HG03558 (cell line): ENCODE data around the gene NPTX1.
"Not testable (repeated sequence)": the region's sequence is repeated elsewhere in the genome, so short reads cannot be mapped to it uniquely, and the experiment has no call there.

ENCODE experiments used
- ATAC-seq: cut with Tn5 transposase; IDR thresholded peaks from one replicate; pipeline ENCODE4 v1.9.1; 2021; ENCODE audit warnings: moderate number of reproducible peaks; ENCODE audit not compliant: unreplicated experiment; ENCODE audit errors: extremely low read depth

Gene NPTX1

DNA sequence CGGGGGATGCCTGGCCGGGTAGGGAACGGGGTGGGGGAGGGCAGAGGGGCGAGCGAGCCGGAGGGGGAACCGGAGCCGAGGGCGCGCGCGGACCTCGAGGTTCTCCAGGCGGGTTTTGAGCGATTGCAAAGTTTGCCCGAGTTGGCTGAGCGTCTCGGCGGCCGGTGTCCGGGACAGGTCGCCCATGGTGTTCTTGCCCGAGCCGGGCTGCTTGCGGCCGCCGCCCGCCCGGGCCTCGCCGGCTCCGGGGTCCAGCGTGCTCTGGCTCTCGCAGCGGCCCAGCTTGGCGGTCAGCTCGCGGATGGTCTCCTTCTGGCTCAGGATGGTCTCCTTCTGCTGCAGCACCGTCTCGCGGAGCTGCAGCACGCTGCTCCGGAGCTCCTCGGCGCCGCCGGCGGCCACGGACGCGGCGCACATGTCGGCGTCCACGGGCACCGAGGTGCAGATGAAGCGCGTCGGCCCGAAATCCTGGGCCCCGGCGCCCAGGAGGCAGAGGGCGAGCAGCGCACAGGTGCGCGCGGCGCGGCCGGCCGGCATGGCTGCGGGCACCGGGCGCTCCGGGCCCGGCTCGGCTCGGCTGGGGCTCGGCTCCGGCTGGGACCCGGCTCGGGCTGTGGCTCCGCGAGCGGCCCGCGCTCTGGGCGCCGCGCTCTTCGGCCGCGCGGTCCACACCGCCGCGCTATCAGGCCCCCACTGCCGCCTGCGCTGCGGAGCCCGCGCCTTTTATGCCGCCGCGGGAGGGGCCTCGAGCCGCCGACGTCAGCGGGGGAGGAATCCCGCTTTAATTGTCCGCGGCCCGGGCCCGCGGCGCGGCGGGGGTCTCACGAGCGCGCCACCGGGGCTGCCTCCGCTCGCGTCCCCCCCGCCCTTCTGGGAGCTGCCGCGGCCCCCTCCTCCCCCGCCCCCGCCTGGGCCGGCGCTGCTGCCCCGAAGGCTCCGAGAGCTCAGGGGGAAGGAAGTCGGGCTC is at the start of gene NPTX1:
Gene NPTX1, minus strand, starts transcription at position 698 of the 967 bp plus-strand sequence. Its CDS starts 161 bp downstream, at position 537.
- no peak for ATAC-seq

DNA sequence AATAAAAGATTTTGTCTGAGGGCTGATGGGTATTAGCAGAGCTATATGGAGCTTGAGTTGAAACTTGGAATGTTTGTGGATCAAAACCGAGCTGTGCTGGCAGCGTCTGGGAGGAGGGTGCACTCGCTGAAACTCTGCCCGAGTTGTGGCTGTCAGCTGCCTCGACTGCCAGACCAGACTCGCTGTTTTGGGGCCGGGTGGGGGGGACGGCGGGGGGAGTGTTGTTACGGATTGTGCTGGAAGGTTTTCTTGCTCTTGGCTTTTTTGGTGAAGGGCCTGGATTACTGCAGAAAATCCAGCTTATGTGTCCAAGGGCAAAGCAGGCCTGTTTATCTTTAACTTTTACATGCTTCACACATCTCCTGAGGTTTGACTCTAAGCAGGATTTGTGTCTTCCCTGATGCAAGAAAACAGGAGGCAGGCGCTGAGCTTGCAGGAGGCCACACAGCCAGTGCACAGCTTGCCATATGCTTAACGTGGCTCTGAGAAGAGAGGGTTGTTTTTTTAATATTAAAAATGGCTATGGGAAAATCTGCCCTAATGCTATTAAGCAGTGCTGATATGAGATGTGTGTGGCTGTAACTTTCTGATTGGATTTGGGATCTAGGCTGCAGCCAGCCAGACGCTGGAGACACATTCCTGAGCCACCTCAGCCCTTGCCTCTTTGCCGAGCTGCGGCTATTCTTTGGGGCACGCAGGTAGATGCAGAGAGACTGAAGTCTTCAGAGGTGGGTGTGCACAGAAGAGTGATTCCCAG is 47.7 kb upstream of the NPTX1 start:
- ATAC-seq = no peak

GRCh38 chr17:80523054-80523744 is 46.8 kb upstream of the NPTX1 start:
- ATAC-seq = no peak

DNA sequence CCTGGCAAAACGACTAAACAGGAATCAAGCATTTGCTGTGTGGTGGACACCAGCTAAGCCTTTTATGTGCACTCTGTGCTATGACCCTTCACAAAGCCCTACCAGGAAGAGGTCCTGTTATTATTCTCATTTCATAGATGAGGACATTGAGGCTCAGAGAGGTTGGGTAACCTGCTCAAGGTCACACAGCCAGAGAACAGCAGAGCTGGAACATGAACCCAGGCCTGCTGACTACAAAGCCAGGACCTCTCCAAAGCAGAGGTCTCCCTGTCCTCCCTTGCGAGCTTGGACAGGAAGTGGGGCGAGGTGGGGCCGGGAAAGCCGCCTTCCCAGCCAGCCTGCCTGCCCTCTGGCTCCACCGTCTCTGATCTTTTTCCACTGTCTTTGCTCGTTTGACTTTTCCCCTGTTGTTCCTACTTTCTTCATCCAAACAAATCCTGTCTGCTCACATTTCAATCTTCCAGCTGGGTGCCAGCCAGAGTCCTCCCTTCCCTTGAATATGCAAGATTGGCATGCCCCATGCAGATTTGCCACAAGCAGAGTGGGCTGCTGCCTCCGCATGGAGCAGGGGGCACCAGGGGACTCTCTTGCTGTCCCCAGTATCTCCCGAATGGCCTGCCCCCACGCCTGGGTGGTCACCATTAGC is 44.5 kb upstream of the NPTX1 start:
- ATAC-seq = no peak

- ATAC-seq = no peak
These were observed 42.8 kb upstream of the NPTX1 start for GRCh38 chr17:80519091-80519781.

DNA sequence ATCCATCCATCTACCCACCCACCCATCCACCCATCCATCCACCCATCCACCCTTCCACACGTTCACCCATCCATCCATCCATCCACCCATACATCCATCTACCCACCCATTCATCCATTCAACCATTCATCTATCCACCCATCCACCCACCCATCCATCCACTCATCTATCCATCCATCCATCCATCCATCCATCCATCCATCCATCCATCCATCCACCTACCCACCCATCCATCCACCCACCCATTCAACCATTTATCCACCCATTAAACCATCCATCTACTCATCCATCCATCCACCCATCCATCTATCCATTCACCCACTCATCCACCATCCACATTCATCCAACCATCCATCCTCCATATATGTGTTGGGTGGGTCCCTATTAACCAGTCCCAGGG is 42.0 kb upstream of the NPTX1 start:
- ATAC-seq = no peak

- ATAC-seq = no peak
These were observed 41.2 kb upstream of the NPTX1 start for GRCh38 chr17:80517641-80518040.

- no peak for ATAC-seq
These were observed 39.9 kb upstream of the NPTX1 start for GRCh38 chr17:80516171-80516932.

DNA sequence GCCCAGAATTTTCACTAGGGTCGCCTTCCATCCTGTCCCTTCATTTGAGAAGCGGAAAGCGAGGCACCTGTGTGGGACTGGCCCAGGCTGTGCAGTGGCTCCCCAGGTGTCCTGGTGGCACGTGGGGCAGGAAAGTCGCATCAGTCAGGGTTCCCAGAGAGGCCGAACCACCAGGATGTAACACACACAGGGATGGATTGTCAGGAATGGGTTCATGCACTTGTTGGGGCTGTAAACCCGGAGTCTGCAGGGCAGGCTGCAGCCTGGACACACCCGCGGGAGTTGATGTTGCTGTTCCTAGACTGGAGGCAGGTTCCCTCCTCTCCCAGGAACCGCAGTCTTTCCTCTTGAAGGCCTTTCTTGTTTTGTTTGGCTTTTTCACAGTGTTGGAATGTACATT is 37.5 kb upstream of the NPTX1 start:
- no peak for ATAC-seq

DNA sequence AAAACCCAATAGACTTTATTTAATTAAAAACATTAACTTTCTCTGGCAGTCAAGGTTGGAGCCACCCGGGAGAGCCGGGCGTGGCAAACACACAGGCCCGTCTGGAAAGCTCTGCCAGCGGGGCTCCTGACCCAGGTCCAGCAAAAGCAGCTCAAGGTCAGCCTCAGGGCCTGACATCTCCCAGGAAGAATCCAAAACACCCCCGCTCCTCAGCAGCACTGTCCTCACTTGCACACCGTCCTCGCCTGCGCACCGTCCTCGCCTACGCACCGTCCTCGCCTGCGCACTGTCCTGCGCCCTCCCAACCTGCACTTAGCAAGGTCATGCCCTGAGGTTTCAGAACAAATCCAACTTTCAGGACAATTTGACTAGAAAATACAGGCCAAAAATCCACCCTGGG is 36.8 kb upstream of the NPTX1 start:
- no peak for ATAC-seq

DNA sequence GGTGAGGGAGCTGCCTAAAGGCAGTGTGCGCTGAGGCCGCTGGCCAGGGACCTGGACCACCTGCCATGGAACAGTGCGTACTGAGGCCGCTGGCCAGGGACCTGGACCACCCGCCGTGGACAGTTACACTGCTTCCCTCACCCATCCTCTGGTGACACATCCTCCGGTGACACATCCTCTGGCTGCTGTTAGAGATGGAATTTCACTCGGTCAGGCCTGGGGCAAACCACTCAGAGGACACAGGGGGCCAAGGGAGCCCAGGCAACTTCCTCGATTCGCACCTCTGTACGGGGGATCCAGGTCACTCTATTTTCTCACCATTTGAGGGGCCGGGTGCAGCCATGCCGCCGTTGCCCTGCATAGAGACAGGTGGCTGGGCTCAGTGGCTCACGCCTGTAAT is 35.8 kb upstream of the NPTX1 start:
- ATAC-seq = no peak

DNA sequence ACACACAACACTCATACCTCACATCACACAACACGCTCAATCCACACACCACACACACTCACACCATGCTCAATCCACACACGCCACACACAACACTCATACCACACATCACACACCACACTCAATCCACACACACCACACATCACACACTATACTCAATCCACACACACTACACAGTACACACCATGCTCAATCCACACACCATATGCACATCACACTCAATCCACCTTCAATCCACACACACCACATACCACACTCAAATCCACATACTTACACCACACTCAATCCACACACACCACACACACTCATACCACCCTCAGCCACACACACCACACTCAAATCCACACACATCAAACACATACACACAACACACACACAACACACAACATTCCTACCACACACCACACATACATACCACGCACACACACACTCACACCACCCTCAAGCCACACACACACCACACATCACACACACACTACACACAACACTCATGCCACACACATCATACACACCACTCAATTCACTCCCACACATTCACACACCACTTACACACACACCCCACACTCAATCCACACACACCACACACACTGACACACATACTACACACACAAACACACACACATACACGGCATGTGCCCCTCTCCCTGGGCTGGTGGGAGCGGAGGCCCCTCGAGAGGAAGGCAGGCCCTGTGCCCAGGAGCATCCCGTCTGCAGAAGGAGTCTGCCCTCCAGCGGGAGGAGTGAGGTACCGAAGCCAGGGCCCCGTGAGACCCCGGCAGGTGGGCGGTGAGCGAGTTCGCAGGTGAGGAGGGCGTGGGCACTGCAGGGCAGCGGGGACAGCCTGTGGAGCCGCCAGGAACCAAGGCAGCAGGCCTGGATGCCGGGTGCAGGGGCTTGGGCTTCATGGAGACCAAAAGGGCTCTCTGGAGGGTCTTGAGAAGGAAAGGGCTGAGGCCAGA is 35.1 kb upstream of the NPTX1 start:
- no peak for ATAC-seq

GRCh38 chr17:80510772-80511171 is 34.4 kb upstream of the NPTX1 start:
- no peak for ATAC-seq

DNA sequence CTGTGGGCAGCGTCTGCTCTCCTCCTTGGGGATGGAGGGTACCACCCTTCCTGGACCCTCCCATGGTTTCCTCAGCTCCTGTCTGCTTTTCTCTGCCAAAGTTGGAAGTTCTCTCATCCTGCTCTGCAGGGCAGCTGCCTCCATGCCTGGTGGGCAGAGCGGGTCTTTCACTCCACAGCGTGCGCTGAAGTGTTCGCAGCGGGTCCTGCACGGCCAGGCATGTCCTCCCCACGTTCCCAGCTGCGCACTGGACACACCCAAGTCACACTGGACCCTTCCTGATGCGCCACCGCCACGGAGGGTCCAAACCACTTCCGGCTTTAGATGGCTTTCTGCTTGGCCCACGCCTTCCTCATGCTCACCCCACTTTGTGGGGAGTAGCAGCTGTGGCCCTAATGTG is 33.7 kb upstream of the NPTX1 start:
- no peak for ATAC-seq

DNA sequence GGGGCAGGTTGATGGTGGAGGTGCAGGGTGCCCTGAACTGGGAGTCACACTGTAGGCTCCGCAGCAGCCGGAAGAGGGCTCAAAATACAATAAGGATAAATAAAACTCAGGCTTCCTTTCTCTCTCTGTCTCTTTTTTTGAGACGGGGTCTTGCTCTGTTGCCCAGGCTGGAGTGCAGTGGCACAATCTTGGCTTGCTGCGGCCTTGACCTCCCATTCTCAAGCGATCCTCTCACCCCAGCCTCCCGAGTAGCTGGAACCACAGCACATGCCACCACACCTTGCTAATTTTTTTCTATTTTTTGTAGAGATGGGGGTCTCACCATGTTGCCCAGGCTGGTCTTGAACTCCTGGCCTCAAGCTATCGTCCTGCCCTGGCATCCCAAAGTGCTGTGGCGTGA is 32.9 kb upstream of the NPTX1 start:
- no peak for ATAC-seq

GRCh38 chr17:80507965-80508364 is 31.6 kb upstream of the NPTX1 start:
- no peak for ATAC-seq

DNA sequence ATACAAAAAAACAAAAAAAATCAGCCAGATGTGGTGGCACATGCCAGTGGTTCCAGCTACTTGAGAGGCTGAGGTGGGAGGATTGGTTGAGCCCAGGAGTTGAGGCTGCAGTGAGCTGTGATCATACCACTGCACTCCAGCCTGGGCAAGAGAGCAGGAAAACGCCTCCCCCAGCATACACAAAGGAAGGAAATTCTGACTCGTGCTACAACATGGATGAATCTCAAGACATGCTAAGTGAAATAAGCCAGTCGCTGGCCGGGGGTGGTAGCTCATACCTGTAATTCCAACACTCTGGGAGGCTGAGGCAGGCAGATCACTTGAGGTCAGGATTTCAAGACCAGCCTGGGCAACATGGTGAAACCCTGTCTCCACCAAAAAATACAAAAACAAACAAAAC is 30.8 kb upstream of the NPTX1 start:
- not testable (repeated sequence) for ATAC-seq
